ENCODE measurements around the gene ZMYND19.

Gene ZMYND19

DNA sequence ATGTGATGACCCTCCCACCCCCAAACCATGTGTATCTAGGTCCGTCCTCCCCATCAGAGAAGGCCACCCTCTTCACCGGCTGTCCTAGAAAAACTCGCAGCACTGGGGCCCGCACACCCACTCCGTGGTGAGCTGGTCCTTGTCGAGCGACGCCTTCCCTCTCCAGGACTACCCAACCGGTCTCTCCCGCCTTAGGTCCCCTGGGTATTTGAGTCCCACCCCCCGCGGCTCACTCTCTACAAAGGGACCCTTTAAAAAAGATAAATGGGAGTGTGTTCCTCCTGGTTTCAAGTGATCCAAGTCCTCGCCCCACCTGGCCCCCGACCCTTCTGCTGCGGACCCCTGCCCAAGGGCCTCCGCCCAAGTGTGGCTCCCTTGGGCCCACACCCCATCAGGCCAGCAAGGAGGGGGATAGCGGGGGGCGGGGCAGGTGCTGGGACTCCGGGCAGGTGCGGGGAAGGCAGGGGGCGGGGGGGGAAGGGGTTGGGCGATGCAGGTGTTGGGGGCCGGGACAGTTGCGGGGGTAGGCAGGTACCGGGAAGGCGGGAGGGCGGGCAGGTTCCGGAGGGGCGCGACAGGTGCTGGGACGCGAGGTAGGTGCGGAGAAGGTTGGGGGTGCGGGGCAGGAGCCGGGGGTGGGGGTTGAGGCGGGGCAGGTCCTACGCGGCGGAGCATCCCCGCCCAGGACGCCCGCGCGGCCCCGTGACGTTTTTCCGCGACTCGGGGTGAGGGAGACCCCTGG, 14.2 kb upstream of the ZMYND19 start:
- TF ChIP-seq CTCF (IDR thresholded peaks at IDR 0.05) = no peak

GRCh38 chr9:137603879-137604278, 13.6 kb upstream of the ZMYND19 start:
- no peak for TF ChIP-seq CTCF (IDR thresholded peaks at IDR 0.05)

DNA sequence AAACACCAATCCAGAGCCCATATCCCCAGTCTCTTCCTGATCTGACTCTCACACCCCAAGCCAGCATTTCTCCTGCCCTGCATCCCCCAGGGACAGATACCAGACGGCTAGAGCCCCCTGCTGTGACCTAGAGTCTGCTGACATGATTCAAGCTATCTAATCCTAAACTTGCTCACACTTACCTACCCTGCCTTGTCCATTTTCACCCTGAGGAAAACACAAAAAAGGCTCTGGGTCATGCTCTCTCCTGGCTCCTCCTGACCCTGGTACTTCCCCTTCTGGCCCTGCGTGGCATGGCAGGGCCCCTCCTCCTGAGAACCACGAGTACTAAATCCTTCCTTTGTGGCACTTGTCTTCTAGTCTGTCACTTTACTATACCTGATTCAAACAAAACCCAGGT, 12.3 kb upstream of the ZMYND19 start:
- TF ChIP-seq CTCF (IDR thresholded peaks at IDR 0.05) = no peak

DNA sequence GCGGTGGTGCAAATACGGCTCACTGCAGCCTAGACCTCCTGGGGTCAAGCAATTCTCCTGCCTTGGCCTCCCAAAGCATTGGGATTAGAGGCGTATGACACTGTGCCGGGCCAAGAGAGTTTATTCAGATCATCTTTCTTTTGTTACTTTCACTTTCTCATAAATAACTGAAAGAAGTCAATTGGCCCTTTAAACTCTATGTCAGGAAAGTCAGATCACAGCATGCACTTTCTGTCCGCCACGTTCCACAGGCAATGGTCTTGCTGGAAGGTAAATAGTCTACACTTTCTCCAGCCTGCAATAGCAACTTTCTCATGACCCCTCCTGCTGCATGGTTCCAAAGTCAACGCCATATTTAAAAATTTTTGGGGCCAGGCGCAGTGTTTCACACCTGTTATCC, 8.6 kb upstream of the ZMYND19 start:
- no peak for TF ChIP-seq CTCF (IDR thresholded peaks at IDR 0.05)

DNA sequence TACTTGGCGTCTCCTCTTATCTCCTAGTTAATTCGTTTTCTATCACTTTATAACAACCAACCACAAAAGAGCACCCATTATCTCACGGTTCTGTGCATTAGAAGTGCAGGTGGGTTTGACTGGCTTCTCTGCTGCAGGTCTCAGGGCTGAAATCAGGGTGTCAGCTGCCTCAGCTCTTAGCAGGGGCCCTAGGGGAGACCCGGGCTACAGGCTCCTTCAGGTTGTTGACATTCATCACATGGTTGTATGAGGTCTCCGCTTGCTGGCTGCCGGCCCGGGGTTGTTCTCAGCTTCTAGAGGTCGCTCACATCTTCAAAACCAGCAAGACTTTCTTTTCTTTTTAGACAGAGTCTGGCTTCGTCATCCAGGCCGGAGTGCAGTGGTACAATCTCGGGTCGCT, 2.9 kb upstream of the ZMYND19 start:
- no peak for TF ChIP-seq CTCF (IDR thresholded peaks at IDR 0.05)

DNA sequence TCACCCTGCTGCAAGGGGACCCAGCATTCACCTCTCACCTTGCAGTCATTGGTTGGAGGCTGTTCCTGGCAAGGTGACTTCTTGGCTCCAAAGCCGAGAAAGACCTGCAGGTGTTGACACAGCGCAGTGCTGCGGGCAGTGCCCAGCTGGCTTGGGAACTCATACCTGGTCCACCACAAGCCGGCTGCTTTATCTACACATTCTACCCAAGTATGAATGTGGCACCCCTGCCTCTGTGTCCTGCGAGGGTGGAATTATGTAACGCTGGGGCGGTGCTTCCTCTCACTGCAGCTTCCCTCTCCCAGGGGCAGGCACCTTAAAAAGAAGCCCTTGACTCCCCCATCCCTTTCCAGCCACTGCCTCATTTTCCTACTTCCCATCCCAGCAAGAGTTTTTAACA, 2.5 kb upstream of the ZMYND19 start:
- TF ChIP-seq CTCF (IDR thresholded peaks at IDR 0.05) = no peak

GRCh38 chr9:137590123-137590468, 216 bp downstream of the ZMYND19 start:
- TF ChIP-seq CTCF (IDR thresholded peaks at IDR 0.05) = no peak
